HG02938 (cell line): ENCODE measurements around the gene GHRH.

Experiments used
- ATAC-seq: cut with Tn5 transposase; IDR thresholded peaks from one replicate; pipeline ENCODE4 v1.9.1; 2021; ENCODE audit warnings: mild to moderate bottlenecking, moderate library complexity; ENCODE audit not compliant: unreplicated experiment

GHRH gene

GRCh38 chr20:37263686-37264085 lies 2.1 kb upstream of the GHRH start:
- ATAC-seq = no peak

- ATAC-seq = no peak
These were observed 891 bp upstream of the GHRH start for GRCh38 chr20:37262505-37262904.

- ATAC-seq = no peak
These were observed 691 bp downstream of the GHRH start for GRCh38 chr20:37260923-37261322.

GRCh38 chr20:37259865-37260264 lies 1.7 kb downstream of the GHRH start:
- no peak for ATAC-seq

- no peak for ATAC-seq
These were observed 2.6 kb downstream of the GHRH start for GRCh38 chr20:37259031-37259430.

GRCh38 chr20:37257988-37258387 lies 3.6 kb downstream of the GHRH start:
- ATAC-seq = no peak

GRCh38 chr20:37257530-37257929 lies 4.1 kb downstream of the GHRH start:
- no peak for ATAC-seq

GRCh38 chr20:37256286-37256685 lies 5.3 kb downstream of the GHRH start:
- no peak for ATAC-seq

GRCh38 chr20:37254114-37254878 lies 7.3 kb downstream of the GHRH start:
- ATAC-seq = no peak

GRCh38 chr20:37253087-37253486 lies 8.5 kb downstream of the GHRH start:
- ATAC-seq = no peak

GRCh38 chr20:37251825-37252477 lies 9.7 kb downstream of the GHRH start:
- ATAC-seq = no peak

GRCh38 chr20:37249304-37249703 lies 12.3 kb downstream of the GHRH start:
- no peak for ATAC-seq

GRCh38 chr20:37247547-37247946 lies 14.1 kb downstream of the GHRH start:
- ATAC-seq = no peak

- ATAC-seq = no peak
These were observed 14.9 kb downstream of the GHRH start for GRCh38 chr20:37246736-37247135.

GRCh38 chr20:37245216-37246150 lies 16.1 kb downstream of the GHRH start:
- no peak for ATAC-seq

GRCh38 chr20:37244572-37244957 lies 17.0 kb downstream of the GHRH start:
- no peak for ATAC-seq

- no peak for ATAC-seq
These were observed 17.6 kb downstream of the GHRH start for GRCh38 chr20:37243937-37244571.

GRCh38 chr20:37243076-37243936 lies 18.3 kb downstream of the GHRH start:
- ATAC-seq = no peak

GRCh38 chr20:37242503-37242902 lies 19.1 kb downstream of the GHRH start:
- no peak for ATAC-seq
